HepG2 (cell line): ENCODE measurements around the gene SLC29A1. TPM values are rescaled to one million over a fixed set of nuclear protein-coding genes. Genes with fewer than 3 reads are reported as not detected.

ENCODE experiments used
- ARNTL ChIP-seq: sonication (generic); formaldehyde crosslinking; IDR thresholded peaks from 2 replicates; pipeline ENCODE4 v1.4.0; 2020; ENCODE audit warnings: mild to moderate bottlenecking, missing genetic modification reagents
- KDM1A ChIP-seq: IDR thresholded peaks from 2 replicates; pipeline ENCODE4 v1.6.1; 2016; ENCODE audit warnings: missing compliant biosample characterization
- MAX ChIP-seq: IDR thresholded peaks from 2 replicates; pipeline ENCODE4 v1.6.1; 2012; ENCODE audit warnings: inconsistent platforms
- NR0B2 ChIP-seq: sonication (generic); formaldehyde crosslinking; IDR thresholded peaks from 2 replicates; pipeline ENCODE4 v1.4.0; 2020; ENCODE audit warnings: mild to moderate bottlenecking, missing genetic modification reagents
- PREB ChIP-seq: sonication (generic); formaldehyde crosslinking; IDR thresholded peaks from 2 replicates; pipeline ENCODE4 v1.4.0; 2020; ENCODE audit warnings: missing genetic modification reagents
- TBX2 ChIP-seq: sonication (generic); formaldehyde crosslinking; IDR thresholded peaks from 2 replicates; pipeline ENCODE4 v1.5.0; 2020; ENCODE audit warnings: missing genetic modification reagents, mild to moderate bottlenecking, borderline replicate concordance
- TCF12 ChIP-seq, 2 experiments: fragments of 450-650 bp in 1 of 2; sonication (generic) in 1 of 2; formaldehyde crosslinking in 1 of 2; IDR thresholded peaks; 2 replicates each; pipeline versions ENCODE4 v1.6.1 to v1.8.0; 2017 to 2022; ENCODE audit warnings: antibody characterized with exemption in 1 of 2, mild to moderate bottlenecking in 1 of 2, missing genetic modification reagents in 1 of 2, moderate library complexity in 1 of 2
- ZNF407 ChIP-seq: sonication (generic); formaldehyde crosslinking; IDR thresholded peaks from one replicate; pipeline ENCODE4 v1.5.1; 2020; ENCODE audit warnings: mild to moderate bottlenecking, missing genetic modification reagents; ENCODE audit errors: not compliant biosample characterization
- ZNF546 ChIP-seq: sonication (generic); formaldehyde crosslinking; conservative IDR thresholded peaks from 2 replicates; pipeline ENCODE4 v1.8.1; 2023; ENCODE audit warnings: mild to moderate bottlenecking, missing genetic modification reagents
- ZNF547 ChIP-seq: sonication (generic); formaldehyde crosslinking; IDR thresholded peaks from 2 replicates; pipeline ENCODE4 v1.5.1; 2020; ENCODE audit warnings: mild to moderate bottlenecking, missing genetic modification reagents
- ZNF558 ChIP-seq: sonication (generic); formaldehyde crosslinking; IDR thresholded peaks from 2 replicates; pipeline ENCODE4 v1.9.0; 2022; ENCODE audit warnings: mild to moderate bottlenecking, missing genetic modification reagents, borderline replicate concordance
- ZNF598 ChIP-seq: sonication (generic); formaldehyde crosslinking; IDR thresholded peaks from 2 replicates; pipeline ENCODE4 v1.5.1; 2020; ENCODE audit warnings: mild to moderate bottlenecking, missing genetic modification reagents, borderline replicate concordance
- ZNF646 ChIP-seq: sonication (generic); formaldehyde crosslinking; IDR thresholded peaks from 2 replicates; pipeline ENCODE4 v1.9.0; 2021; ENCODE audit warnings: mild to moderate bottlenecking, missing genetic modification reagents
- polyA plus RNA-seq, 8 experiments: library from polyadenylated mRNA; depleted of rRNA in 3 of 8; stranded (reverse) in 7 of 8; unstranded in 1 of 8; fragments of >200 nt; fragmentation: Illumina TruSeq in 4 of 8; extraction: Trizol in 4 of 8; gene quantifications; 2 replicates each; pipeline versions ENCODE4 v1.2.1 to v1.2.3, GENCODE V29; 2011 to 2016; ENCODE audit warnings: low read depth in 4 of 8, missing spikeins in 1 of 8, mixed read lengths in 1 of 8; ENCODE audit not compliant: insufficient read depth in 1 of 8
- total RNA-seq, 5 experiments: library from RNA; depleted of rRNA; stranded (reverse); fragments of >200 nt; fragmentation: Illumina TruSeq; extraction: Trizol; gene quantifications; 2 replicates each; pipeline ENCODE4 v1.2.3, GENCODE V29; 2016; ENCODE audit warnings: low read depth in 1 of 5

SLC29A1 gene
- total and polyA plus RNA-seq, 2 of the 13 experiments (the other 11 are each of a cell fraction or from before 2014, with no cell fraction given): 43.2 to 106 TPM

GRCh38 chr6:44189257-44189656 lies 34.1 kb upstream of the SLC29A1 start (continued):
- TF ChIP-seq MAX: peak; percentile 36; the same call in 1 of the 2 replicates
- no peak for TF ChIP-seq ZNF558
- TF ChIP-seq ZNF546 (CRISPR knock-in tag): no peak
- no peak for TF ChIP-seq NR0B2 (CRISPR knock-in tag)
- no peak for TF ChIP-seq TBX2 (CRISPR knock-in tag)
- no peak for TF ChIP-seq TCF12 (IDR thresholded peaks at IDR 0.05)
- no peak for TF ChIP-seq TCF12 (CRISPR knock-in tag; IDR thresholded peaks at IDR 0.05)
- TF ChIP-seq PREB: no peak
- TF ChIP-seq ZNF547 (CRISPR knock-in tag): 0 out of 2 replicates have a peak, but pooled peaks have one; percentile 36
- TF ChIP-seq ARNTL: no peak
- peak; percentile 25 for TF ChIP-seq ZNF407 (CRISPR knock-in tag)
- no peak for TF ChIP-seq KDM1A (CRISPR knock-in tag)
- no peak for TF ChIP-seq ZNF646 (CRISPR knock-in tag)
- peak; percentile 62; the same call in 1 of the 2 replicates for TF ChIP-seq ZNF598
